Measurements from ENCODE around the gene MLLT3. TPM values are rescaled to one million over a fixed set of nuclear protein-coding genes. Genes with fewer than 3 reads are reported as not detected.

MLLT3 gene
- polyA plus RNA-seq, 4 donors, result 24.2 to 35.4 (median 30.9) TPM

GRCh38 chr9:20488691-20489090, 133.6 kb downstream of the MLLT3 start:
- no peak for DNase-seq (ENCODE audit: low read depth in 4 of 4, low spot score in 2 of 4)

DNA sequence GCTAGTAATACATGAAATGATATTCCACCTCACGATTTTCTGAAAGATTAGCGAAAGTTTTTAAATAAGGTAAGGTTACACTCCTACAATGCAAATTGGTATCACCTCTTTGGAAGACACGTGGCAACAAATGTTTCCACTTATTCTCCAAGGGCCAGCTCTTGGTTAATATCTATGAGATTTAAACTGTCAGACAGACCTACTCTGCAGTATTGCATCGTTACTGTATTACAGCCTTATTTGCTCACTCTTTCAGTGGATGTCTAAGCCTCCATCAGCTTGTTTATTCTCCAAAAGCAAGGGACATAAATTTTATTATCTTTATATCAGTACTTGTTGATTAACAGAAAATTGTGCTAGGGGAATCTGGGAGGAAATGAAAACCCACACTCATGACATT, 135.7 kb downstream of the MLLT3 start:
- DNase-seq (ENCODE audit: low read depth in 4 of 4, low spot score in 2 of 4), result no peak

GRCh38 chr9:20481437-20481836, 140.9 kb downstream of the MLLT3 start:
- DNase-seq (ENCODE audit: low read depth in 4 of 4, low spot score in 2 of 4), result no peak

GRCh38 chr9:20480249-20480648, 142.1 kb downstream of the MLLT3 start:
- no peak for DNase-seq (ENCODE audit: low read depth in 4 of 4, low spot score in 2 of 4)

- DNase-seq (ENCODE audit: low read depth in 4 of 4, low spot score in 2 of 4), result no peak
These were observed 142.7 kb downstream of the MLLT3 start for GRCh38 chr9:20479419-20480155.

DNA sequence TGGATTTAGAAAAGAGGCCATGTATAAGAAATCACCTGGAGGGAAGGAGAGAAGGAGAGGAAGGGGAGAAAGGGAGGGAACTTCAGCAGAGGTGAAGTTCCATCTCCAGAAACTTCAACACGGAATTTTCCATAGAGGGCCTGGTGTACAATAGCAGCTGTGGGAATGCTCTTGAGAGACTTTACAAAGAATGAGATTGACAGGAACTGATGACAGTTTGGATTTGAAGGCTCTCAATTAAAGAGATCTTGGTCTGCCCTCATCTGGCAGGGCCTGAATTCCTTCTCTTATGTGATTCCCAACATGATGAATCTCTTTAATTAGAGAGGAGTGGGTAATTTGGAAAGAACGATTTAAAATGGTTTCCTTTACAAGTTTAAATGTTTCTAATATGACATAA, 143.5 kb downstream of the MLLT3 start:
- DNase-seq (ENCODE audit: low read depth in 4 of 4, low spot score in 2 of 4), result no peak

DNA sequence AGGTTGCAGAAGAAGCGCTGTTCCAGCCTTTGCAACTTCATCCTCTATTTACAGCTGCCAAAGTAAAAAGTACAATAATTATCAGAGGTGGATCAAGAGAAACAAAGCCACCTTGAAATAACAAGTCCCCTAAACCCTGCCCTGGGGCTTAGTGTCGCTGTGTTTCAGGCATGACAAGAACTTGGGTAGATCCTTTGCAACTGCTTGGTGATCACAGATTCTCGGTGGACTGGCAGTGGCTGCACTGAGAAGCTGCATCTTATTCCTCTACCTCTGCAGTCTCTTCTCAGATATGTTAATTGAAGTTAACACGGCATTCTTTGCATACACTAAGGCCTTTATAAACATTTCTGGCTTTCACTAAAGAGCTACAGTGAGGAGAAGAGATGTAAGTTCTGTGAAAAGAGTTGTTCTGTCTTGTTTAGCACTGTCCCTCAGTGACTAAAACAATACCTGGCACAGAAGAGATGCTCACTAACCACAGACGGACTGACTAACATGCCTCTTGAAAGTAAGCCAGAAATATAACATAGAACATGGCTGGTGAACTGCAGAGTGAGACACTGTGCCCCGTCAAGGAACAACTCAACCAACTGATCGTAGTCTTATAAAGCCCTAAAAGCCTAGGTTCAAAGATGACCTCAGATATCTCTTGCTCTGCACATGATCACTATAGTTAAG, 144.2 kb downstream of the MLLT3 start:
- no peak for DNase-seq (ENCODE audit: low read depth in 4 of 4, low spot score in 2 of 4)

DNA sequence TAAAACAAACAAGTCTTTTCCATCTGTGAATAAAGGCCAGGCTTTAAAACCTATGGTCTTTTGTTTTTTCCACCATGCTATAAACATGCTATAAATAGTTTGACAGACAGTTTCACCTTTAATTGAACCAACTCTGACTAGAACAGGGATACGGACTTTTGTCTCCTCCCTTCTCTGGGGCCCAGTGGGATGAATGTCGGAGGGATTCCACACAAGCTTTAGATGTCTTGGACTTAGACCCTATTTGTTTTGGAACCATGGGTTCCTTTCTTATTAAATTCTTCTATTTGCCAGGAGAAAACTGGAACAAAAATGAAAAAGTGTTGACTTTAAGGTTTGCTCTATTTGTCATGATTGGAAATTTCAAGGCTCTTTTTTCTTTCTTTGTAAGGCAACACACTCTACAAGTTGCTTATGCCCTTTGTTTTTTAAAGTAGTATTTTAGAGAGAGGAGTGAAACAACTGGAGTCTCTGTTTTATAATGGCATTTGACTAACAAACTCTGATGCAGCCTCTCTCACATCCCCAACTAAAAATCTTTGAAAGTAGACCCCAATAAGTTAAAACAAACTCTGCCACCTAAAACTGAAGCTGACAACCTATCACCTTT, 145.3 kb downstream of the MLLT3 start:
- DNase-seq (ENCODE audit: low read depth in 4 of 4, low spot score in 2 of 4), result peak in 3 of 4 donors; percentile 28 to 60 (median 41)

- DNase-seq (ENCODE audit: low read depth in 4 of 4, low spot score in 2 of 4), result no peak
These were observed 147.8 kb downstream of the MLLT3 start for GRCh38 chr9:20474496-20474895.

- DNase-seq (ENCODE audit: low read depth in 4 of 4, low spot score in 2 of 4), result no peak
These were observed 148.7 kb downstream of the MLLT3 start for GRCh38 chr9:20473515-20474013.

GRCh38 chr9:20472342-20473045, 149.8 kb downstream of the MLLT3 start:
- no peak for DNase-seq (ENCODE audit: low read depth in 4 of 4, low spot score in 2 of 4)

DNA sequence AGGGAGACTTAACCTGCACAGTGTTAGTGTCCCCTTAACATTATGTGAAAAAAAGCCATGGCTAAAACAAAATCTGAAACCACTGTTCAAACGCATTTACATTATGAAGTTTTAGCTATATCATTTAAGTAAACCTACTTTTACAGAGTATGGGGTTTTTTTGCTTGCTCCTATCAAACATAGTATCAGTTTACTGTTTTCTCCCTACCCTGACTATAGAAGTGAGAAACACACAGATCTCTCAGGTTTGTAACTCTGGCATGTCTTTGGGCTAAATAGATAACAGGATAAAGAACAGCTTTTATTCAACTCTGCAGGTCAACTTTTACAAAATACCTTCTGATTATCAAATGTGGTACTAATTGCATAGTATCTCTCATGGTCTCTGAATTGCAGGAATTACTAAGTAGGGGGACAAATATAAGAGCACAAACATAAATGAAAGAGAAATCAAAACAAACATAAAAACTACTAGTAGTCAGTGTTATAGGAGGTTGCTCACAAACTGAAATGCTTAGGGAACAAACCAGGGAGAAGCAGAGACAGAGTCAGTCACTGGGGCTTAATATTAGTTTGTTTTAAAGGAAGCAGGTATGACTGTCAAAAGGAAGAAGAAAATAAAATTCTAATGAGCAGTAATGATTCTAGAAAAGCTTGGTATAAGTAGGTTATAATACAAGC, 155.8 kb downstream of the MLLT3 start:
- no peak for DNase-seq (ENCODE audit: low read depth in 4 of 4, low spot score in 2 of 4)

DNA sequence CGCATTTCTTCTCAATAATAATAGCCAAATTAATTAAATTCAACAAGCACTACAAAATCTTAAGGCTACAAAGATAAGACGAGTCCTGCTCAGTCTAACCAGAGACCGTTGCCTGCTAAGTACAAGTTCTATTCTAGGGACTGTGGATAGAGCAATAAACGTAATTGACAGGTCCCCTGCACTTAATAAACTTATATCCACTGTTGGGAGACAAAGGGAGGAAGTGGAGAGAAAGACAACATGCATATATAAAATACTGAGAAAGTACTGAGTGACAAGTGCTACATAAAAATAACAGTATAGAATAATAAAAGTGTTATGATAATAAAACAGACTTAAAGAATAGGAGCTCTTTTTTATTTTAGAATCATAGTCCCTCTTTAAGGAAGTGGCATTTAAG, 158.1 kb downstream of the MLLT3 start:
- DNase-seq (ENCODE audit: low read depth in 4 of 4, low spot score in 2 of 4), result no peak

DNA sequence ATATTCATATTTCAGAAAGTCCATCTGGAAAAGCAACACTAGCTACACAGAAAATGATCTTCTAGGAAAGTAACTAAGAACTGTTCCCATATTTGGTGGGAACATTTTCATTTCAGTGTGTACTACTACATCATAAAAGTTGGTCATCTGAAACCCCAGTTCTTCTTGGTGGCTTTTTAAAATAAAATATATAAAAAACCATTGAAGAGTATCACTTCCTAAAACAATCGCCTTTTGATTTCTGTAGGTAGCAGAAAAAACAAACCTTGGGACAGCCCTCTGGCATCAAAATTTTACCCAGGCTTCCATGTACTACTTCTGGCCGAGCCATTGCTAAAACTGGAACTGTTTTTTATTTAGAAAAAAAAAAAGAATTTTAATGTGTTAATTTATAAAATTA, 158.5 kb downstream of the MLLT3 start:
- DNase-seq (ENCODE audit: low read depth in 4 of 4, low spot score in 2 of 4), result no peak

GRCh38 chr9:20462410-20462809, 159.9 kb downstream of the MLLT3 start:
- no peak for DNase-seq (ENCODE audit: low read depth in 4 of 4, low spot score in 2 of 4)

DNA sequence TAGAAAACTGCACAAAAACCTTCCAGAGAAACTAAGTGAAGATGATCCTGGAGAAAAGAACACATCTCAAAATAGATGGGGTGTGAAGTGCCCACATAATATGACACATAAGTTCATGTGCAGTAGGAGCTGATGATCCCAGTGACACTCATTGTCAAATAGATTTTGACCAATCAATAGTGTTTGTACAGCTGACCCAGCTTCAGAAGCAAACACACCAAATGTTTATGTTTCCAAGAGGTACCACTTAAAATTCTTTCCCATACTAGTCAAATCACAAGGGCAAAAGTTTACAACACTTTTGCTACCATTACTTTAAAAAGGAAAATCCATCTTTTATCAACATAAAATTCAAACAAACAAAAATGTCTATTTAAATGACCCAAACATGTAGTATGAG, 175.0 kb downstream of the MLLT3 start:
- no peak for DNase-seq (ENCODE audit: low read depth in 4 of 4, low spot score in 2 of 4)

GRCh38 chr9:20446248-20446647, 176.1 kb downstream of the MLLT3 start:
- no peak for DNase-seq (ENCODE audit: low read depth in 4 of 4, low spot score in 2 of 4)

DNA sequence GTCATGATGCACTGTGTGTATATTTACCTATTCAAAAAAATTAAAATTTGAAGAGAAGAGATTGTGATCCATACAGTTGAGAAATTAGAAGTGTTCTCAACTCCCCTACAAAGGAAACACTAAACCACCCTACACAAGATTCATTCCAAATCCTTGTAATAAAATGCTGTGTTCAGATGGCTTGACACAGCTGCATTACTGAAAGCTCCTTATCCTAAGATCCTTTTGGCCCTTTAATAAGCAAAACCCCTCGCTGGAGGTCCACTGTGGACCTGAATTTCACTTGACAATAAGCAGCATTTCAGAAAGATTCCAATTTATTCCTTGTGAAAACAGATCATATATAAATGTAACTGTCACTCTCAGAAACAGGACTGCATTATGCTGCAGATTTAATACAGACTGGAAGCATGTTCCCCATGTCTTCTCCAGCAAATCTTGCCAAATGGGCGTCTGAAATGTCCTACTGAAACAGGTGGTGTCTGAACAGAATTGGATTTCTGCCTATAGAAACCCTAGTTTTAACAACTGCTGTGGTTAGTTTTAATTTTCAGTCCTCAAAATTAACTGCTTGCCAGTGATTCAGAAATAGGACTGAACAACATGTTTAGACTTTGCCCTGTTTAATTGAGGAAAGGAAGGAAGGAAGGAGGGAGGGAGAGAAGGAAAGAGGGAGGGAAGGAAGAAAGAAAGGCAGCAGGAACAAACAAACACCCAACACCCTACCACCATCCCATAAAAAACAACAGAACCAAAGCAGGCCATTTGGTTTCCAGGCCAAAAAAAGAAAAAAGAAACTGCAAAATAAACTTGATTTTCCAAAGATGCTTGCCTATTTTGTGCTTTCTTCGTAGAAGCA, 179.6 kb downstream of the MLLT3 start:
- DNase-seq (ENCODE audit: low read depth in 4 of 4, low spot score in 2 of 4), result no peak

DNA sequence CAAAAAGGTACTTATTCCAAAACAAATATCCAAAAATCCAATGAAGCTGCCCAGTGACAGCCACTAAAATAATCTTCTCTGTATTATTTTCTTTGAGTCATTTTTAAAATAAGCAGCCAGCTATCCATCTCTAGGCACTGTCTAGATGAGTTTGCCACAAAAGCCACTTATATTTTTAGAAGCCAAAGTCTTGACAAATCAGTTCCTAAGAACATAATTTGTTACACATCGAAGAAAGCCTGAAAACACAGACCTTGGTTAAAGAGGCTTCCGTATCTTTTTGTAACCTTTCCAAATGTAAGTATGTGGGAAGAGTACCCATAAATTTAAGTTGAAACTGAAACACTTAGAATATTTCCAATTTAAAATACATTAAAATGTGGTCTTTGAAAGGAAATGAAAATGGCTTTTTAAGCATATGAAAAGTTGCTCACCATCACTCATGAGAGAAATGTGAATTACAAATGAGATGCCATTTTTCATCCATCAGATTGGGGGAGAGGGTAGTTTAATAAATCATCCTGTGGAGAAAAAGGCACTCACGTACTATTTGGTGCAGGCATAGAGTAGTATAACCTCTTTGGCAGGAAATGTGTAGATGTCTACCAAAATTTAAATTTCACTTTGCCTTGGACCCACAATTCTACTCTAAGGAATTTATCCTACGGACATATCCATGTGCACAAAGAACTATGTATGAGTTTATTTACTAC, 180.4 kb downstream of the MLLT3 start:
- no peak for DNase-seq (ENCODE audit: low read depth in 4 of 4, low spot score in 2 of 4)
